HG03575 (cell line): ENCODE results near the gene ZNF692.
"Not testable (repeated sequence)": the region's sequence is repeated elsewhere in the genome, so short reads cannot be mapped to it uniquely, and the experiment has no call there.

Source experiments
- ATAC-seq: cut with Tn5 transposase; IDR thresholded peaks from one replicate; pipeline ENCODE4 v1.9.1; 2021; ENCODE audit not compliant: unreplicated experiment, insufficient number of reproducible peaks, low FRiP score; ENCODE audit errors: extremely low read depth

The ZNF692 gene, protein sequence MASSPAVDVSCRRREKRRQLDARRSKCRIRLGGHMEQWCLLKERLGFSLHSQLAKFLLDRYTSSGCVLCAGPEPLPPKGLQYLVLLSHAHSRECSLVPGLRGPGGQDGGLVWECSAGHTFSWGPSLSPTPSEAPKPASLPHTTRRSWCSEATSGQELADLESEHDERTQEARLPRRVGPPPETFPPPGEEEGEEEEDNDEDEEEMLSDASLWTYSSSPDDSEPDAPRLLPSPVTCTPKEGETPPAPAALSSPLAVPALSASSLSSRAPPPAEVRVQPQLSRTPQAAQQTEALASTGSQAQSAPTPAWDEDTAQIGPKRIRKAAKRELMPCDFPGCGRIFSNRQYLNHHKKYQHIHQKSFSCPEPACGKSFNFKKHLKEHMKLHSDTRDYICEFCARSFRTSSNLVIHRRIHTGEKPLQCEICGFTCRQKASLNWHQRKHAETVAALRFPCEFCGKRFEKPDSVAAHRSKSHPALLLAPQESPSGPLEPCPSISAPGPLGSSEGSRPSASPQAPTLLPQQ

DNA sequence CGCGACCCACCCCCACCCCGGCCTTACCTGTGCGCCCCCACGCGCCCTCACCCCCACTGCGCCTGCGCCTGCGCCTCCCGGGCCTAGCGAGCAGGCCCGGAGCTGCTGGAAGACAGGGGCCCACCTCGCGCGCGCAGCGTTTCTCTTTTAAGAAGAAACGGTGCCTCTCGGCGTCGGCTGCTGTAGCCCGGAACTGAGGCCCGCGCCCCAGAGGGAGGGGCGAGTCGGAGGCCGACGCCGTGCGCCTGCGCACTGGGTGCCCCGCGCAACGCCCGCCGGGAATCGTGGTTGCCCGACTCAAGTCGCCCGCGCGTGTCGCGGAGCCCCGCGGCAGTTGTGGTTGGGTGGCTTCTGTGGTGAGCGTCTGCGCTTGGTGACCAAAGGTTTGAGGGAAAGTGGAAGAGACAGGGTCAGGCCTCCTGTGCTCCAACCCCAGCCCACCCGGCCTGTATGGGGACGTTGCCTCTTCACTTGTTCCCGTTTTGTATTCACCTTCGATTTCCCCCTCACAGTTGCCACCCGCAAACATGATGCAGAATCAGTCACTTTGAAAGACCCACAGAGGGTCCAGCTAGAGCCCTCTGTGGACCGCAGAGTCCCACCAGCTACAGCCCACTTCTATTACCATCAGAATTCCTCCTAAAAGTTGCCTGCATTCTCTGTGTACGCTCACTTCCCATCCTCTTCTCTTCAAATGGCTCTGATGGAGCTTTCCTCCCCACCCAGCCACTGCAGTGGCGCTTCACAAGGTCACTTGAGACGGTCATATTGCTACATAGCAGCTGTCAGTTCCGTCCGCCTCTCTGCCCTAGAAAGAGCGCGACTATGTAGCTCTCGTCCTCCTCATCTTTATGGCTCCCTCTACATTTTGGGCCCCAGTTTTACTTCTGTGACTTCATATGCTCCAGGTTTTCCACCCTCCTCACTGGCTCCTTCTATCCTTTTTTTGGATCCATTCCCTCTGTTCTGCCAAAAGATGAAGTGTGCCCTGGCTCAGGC lies at the start of gene ZNF692:
Gene ZNF692 (minus strand): TSS at position 195 of the 999 bp plus-strand sequence. CDS start 776 bp downstream, outside the sequence.
- ATAC-seq = peak; percentile 41

DNA sequence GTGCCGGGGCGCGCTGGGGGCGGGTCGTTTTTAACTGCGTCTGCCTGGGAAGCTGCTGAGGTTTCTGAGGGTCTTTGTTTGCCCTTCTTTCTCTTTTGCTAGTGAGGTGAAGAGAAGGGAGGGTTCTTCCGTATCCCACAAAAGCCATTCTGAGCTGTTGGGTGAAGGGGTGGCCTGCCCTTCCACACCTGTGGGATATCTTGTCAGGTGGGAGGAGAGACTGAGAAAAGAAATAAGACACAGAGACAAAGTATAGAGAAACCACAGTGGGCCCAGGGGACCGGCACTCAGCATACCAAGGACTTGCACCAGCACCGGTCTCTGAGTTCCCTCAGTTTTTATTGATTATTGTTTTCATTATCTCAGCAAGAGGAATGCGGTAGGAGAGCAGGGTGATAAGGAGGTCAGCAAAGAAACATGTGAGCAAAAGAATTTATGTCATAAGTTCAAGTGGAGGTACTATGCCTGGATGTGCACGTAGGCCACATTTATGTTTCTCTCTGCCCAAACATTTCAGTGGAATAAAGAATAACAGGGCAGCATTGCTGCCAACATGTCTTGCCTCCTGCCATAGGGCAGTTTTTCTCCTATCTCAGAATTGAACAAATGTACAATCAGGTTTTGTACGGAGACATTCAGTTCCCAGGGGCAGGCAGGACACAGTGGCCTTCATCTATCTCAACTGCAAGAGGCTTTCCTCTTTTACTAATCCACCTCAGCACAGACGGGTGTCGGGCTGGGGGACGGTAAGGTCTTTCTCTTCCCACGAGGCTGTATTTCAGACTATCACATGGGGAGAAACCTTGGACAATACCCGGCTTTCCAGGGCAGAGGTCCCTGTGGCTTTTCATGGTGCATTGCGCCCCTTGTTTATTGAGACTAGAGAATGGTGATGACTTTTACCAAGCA lies 48.1 kb upstream of the ZNF692 start:
- no peak for ATAC-seq

DNA sequence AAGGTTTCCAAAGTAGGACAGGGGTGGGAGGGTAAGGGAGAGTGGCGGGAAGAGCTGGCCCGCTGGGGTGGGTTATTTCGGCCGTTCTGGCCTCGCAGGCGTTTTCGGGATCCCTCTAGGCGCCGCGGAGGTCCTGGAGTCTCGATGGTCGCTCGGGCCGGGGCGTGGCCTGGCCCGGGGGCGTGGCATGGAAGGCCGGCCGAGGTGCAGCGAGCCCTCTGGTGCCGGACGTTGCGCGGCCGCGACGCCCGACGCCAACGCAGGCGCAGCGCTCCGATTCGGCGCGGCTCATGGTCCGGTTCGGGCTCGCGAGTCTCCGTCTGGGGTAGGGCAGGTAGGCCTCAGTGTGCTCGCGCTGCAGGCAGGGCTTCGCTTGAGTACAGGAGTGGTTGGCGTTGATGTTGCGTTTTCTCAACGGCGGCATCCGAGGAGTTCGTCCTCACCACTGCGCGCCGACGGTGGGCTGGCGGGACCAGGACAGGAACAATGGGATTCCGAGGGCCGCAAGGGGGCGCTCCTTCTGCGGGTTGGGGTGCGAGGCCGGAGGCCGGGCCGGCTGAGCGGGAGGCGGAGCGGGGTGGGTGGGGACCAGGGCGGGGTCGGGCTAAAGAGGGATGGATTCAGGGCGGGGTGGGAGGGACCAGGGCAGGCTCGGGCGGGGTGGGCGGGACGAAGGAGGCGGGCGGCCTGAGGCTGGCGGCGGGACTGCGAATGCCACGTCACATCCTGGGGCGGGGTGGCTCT lies 47.3 kb upstream of the ZNF692 start, which contains the start of gene PGBD2:
Gene PGBD2 (plus strand): TSS at position 227 of the 744 bp plus-strand sequence. CDS start 7,628 bp downstream, outside the sequence.
- peak; percentile 69 for ATAC-seq

DNA sequence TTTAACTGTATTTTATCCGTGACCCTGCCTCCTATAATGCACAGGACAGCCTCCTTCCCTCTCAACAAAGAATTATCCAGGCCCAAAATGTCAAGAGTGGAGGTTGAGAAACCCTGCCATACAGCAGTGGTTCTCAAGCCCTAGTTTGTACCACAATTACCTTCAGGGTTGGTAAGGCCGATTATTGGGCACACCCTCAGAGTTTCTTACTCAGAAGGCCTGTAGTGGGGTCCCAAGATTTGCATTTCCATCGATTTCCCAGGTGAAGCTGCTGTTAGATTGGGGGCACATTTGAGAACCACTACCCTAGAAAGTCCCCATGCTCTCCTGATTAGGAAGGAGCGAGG lies 46.8 kb upstream of the ZNF692 start:
- peak; percentile 6 for ATAC-seq

DNA sequence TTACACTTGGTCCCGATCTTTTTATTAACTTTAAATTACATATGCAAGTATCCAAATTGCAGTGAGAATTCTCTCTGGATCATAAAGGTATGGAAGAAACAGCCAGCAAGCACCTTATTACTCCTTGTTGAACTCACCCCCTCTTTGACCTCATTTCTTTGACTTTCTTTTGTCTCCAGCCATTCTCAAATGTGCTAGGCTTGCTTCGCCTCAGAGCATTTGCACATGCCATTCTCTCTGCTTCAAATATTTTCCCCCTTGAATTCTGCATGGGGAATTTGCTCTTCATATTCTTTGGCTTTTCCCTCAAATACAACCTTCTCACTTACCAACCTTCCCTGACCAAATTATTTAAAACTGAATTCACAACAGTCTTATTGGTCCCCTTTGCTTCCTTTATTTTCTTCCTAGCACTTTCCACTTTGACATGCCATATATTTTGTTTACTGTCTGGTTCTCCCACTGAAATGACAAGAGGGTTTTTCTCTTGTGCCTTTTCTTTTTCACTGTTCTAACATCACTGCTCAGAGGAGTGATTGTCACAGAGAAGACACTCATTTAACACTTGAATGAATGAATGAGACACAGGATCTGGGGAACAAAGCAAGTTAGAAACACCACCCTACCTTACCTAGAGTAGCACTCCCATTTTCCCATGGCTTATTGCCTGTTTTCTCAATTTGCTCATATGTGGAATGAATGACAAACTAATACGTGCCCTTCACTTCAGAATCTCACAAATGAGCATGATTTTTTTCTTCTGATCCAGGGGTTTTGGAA lies 45.7 kb upstream of the ZNF692 start:
- no peak for ATAC-seq

DNA sequence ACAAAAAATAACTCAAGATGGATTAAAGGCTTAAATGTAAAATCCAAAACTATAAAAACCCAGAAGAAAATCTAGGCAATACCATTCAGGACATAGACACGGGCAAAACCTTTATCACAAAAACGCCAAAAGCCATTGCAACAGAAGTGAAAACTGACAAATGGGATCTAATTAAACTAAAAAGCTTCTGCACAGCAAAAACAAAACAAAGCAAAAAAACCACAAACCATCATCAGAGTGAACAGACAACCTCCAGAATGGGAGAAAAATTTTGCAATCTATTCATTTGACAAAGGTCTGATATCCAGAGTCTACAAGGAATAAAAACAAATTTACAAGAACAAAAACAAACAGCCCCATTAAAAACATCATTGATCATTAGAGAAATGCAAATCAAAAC lies 42.7 kb upstream of the ZNF692 start:
- no peak for ATAC-seq

DNA sequence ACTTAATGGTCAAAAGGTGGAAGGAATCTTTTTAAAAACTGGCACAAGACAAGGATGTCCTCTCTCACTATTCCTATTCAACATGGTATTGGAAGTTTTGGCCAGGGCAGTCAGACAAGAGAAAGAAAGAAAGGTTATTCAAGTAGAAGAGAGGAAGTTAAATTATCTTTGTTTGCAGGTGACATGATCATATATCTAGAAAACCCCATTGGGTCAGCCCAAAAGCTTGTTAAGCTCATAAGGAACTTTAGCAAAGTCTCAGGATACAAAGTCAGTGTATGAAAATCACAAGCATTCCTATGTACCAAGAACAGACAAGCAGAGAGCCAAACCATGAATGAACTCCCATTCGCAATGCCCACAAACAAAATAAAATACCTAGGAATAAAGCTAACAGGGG lies 41.8 kb upstream of the ZNF692 start:
- ATAC-seq = no peak

DNA sequence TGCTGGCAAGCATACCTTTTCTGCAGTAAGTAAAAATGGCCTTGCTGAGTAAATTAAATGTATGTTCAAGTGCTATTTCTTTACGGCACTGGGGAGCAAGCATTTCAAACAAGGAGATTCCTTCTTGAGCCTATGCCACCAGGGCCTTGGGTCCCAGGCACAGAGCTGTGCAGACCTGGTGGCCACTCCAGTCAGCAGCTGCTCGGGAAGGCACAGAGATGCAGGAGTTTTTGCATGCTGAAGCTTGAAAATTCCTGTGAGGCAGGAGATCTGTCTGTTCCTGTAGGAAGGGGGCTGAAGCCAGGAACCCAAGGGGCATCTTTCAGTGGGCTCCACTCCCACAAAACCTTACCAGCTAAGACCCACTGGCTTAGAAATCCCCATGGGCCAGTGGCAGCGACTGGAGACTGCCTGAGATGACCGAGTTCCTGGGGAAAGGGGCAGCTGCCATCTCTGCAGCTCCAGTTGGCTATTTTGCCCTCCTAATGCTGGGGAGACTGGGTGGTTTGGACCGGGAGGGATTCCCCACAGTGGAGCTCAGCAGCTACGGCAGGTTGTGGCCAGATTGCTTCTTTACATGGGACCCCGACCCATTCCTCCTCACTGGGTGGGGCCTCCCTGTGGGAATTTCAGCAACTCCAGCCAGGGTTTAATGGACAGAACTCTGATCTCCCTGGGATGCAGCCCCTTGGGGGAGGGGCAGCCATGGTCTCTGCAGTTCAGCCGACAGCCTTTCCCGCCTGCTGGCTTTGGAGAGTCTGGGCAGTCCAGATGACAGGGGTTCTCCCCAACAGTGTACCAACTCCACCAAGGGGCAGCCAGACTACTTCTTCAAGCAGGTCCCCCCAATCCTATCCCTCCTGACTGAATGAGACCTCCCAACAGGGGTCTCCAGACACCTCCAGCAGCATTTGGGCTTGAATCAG lies 38.8 kb upstream of the ZNF692 start:
- ATAC-seq = no peak

DNA sequence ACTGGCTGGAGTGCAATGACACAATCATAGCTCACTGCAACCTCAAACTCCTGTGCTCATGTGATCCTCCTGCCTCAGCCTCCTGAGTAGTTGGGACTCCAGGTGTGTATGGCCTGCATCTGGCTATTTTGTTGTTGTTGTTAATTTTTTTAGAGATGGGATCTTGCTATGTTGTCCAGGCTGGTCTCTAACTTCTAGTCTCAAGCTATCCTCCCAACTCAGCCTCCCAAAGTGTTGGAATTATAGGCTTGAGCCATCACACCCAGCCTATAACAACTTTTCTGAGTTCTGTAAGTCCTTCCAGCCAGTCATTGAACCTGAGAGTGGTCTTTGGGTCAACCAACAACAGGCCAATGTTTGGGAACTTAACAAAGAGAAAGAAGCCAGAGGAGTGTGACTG lies 36.0 kb upstream of the ZNF692 start:
- ATAC-seq = no peak

DNA sequence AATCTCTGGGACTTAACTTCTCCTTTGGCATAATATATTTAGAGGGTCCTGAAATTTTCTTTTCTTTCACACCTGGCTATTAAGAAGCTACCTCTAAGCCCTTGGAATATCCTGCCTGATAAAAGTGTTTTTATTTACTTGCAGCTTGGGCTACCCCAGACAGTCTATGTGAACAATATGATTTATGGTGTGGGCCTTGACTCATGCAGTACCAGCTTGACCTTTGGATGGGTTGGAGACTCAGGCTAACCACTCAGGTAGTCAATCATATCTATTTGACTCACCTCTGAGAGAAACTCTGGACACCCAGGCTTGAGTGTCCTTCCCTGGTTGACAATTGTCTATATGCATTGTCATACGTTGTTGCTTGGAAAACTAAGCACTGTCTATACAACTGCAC lies 33.7 kb upstream of the ZNF692 start:
- no peak for ATAC-seq

DNA sequence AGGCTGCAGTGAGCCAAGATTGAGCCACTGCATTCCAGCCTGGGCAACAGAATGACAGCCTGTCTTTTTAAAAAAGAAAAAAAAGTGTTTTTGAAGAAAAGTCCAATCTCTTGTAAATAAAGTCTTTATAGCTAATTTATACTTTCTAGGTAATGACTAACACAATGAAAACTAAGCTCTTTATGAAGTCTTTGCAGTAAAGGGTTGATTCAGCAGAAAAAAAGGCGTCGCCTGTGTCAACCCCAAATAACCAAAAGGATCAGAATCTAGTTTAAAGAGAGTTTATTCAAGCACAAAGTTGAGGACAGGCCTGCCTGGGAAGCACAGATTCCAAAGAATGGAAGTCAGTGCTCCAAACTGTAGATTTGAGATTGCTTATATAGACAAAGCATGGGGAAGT lies 32.9 kb upstream of the ZNF692 start:
- no peak for ATAC-seq

DNA sequence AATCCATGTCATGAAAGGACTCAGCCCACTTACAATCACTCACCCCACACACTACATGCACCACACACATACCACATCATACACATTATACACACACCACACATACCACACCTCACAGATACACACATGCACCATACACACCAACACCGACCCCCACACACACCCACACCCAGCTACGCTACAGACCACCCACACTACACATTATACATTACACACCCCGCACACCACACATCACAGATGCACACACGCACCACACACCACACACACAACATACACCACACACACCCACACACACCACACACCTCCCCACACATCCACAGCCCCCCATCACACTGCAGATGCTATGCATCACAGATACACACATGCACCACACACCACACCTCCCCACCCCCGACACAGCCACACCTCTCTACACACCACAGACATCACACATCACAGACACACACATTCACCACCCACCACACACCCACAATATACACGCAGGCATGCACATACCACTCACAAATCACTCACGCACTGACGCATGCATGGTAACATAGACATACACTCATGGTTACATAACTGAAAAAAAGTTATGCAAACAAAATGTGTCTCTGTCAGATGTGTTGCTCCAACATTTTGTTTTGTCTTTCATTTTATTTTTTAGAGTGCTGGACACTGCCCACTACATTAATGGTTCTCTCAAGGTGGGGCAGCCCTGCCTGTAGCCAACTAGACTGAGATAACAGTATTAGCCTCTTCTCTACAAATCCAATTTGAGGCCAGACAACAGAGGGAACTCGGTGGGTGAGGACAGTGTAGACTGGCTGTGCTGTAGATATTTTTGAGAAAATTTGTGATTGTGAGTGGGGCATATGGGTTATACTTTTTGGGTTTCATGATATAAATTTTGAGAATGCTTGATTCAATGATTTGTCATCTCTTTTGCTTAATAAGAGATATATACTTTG lies 31.9 kb upstream of the ZNF692 start:
- ATAC-seq = no peak

DNA sequence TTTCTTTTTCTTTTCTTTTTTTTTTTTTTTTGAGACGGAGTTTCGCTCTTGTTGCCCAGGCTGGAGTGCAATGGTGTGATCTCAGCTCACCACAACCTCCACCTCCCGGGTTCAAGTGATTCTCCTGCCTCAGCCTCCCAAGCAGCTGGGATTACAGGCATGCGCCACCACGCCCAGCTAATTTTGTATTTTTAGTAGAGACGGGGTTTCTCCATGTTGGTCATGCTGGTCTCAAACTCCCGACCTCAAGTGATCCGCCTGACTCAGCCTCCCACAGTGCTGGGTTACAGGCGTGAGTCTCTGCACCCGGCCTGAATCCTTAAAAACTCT lies 31.0 kb upstream of the ZNF692 start:
- ATAC-seq = not testable (repeated sequence)

DNA sequence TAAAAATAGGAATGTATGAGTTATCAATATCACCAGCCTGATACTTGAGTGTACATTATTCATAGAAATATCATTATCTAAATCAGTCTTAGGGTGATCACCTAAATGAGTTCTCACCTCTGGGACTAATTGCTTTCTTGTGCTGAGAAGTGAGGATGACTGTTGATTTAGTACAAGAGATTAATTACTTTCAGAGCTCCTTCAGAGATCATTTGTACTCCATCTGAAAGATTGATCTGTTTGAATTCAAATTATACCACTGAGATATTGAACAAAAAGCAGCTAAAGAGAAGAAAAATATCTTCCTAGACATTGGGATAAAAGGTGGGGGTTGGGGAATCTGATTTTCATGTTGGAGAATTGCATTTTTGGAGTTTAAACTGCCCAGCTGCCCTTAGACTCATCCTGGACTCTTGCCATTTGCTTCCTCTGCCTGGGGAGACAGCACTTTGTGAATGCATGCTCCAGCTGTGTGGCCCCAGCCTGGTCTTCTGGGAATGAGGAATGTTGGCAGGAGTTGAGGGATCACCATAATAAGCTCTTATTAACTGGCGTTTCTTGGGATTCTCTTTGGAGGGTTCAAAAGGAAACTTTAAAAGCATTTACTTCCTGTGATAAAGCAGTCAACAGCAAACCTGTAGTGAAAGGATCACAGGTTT lies 27.5 kb upstream of the ZNF692 start:
- no peak for ATAC-seq

DNA sequence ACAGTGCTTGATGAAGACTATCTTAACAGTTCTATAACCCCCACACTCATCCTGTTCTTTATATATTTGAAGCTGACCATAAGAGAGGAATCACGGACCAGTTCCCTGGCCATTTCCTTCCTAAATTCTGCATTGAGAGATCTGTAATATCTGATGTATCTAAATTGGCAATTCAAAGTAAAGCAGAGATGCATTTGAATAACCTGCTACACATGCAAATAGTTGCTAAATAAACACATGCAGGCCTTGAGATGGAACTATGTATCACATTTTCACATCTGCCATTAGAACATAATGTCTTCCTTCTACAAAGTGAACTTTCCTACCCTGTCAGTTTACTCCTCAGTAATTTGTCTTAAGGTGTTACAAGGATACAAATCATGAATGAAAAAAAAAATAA lies 26.8 kb upstream of the ZNF692 start:
- ATAC-seq = no peak
